ENCODE data around the gene EYS.
"Not testable (repeated sequence)": the region's sequence is repeated elsewhere in the genome, so short reads cannot be mapped to it uniquely, and the experiment has no call there.

Gene EYS

DNA sequence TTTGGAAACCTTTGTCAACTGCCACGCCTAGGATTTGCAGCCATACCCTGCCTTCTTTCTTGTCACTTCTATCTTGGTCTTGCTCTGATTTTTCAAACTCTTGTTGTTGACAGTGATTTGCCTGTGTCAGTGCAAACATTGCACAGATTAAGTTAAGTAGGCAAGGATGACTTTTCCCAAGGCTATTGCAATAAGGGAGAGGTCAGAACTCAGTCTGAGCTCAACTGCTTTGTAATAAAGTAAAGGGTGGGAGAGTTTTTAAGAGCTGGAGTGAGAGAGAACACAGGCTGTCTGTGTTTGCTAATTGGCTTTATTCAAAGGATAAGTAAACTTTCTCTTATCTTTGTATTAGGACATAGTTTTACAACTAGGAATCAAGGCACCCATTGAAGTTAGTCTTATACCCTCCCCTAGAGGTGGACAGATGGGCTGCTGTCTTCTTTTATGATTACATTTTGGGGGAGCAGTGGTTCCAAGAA lies 1622.8 kb downstream of the EYS start:
- no peak for DNase-seq

DNA sequence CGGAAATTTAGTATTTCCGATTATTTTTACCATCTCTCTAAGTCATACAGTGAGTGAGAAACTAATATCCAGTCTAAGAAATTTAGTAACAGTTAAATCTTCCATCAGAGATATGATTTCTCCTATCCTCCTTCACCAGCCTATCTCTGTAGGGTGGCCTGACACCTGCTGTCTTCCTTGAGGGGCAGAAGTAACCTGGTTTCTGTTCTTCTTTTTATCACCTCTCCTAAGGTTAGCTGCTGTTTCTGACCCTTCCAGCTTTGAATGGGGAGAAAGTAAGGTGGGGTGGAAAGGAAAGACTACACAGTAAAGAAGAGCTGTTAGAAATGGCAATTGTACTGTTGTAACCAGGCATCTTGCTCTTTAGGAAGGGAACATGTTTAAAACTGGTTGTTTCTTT lies 1623.8 kb downstream of the EYS start:
- DNase-seq = no peak

DNA sequence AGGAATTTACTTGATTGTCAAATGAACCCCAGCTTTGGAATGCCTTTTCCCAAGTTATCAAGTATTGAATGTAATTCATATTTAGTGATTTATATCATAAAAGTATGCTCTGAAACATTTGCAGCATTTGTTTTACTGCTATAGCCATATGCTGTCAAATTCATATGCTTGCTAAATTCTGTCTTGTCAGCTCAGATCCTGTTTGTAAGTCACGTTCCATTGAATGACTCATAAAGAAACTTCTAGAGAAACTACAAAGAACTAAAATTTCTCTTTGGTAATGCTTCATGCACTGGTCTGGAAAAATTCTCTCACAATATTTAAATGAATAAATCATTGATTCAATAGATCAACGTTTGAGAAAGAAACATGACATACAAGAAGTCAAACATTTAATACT lies 1625.6 kb downstream of the EYS start:
- no peak for DNase-seq

DNA sequence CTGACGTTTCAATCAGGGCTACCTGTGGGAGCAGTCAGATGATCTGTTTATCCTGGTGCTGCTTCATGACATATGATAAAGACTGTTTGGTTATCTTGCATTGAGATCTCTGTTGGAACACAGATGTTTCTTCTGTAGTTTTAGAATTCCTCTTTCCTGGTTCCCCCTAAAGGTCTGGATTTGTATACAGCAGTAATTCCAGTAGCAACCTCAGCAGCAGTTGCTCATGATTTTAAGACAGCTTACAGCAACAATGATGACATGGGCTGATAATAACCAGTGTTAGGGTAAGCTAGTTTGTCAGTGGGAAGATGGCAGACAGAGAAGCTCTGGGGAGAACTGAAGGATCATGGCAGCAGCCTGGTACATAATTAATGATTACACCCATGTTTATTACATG lies 1632.0 kb downstream of the EYS start:
- DNase-seq = no peak

DNA sequence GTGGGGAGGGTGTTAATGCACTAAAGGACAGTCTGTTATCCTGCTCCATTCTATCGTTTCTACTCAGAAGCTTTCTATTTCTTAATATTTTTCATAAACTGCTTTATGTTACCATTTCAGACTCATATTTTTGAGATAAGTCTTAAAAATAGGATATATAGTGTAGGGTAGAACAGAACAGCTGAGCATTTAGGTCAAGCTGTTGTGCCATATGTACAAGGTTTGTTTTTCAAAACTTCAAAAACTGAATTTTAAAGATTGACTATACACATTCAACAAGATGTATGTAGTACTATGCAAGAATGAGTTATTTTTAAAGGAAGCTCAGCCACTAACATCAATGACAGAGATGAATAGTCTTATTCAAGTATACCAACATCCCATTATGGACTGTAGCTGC lies 1634.3 kb downstream of the EYS start:
- no peak for DNase-seq

DNA sequence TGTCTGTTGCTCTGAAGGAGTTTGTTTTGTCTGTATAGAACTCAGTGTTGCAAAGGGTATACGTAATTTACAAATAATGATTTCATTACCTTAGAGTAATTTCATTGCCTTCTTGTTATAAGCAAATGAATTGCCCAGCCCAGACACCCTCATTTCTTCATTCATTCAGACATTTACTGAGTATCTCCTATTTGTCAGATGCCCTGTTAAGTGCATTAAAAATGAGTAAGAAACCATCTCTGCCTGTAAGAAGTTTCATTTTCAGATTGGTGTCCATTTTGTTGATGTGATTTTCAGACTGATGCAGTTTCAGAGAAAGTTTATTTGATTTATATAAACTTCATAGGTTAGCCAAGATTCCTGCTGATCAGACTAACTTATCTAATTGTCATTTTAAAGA lies 1642.1 kb downstream of the EYS start:
- no peak for DNase-seq

DNA sequence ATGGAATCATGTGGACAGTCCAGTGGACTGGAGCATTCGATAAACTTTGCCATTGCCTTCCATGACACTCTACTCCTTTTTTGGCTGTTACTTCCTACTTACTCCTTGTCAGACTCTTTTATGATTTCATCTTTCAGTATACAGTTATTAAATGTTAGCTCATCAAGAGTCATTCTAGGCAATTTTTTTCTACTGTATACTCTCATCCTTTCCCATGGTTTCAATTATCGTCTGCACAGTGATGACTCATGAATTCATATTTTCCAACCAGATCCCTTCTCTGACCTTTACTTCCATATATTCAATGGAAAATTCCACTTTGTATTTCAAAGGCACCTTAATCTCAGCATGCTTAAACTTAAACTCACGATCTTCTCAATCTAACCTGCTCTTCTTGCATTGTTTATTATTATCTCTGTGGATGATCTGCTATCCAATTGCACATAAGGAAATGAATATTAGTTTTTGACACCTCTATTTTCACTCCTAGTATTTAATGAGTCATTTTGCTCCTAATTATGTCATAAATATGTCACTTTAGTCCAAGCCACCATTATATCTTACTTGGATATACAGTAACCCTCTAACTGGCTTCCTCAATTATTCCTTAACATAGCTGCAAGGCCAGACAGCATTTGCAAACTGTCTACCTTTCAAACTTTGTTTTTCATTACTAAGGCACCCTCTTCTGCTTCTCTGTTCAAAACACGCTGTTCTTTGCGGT lies 1643.9 kb downstream of the EYS start:
- no peak for DNase-seq

DNA sequence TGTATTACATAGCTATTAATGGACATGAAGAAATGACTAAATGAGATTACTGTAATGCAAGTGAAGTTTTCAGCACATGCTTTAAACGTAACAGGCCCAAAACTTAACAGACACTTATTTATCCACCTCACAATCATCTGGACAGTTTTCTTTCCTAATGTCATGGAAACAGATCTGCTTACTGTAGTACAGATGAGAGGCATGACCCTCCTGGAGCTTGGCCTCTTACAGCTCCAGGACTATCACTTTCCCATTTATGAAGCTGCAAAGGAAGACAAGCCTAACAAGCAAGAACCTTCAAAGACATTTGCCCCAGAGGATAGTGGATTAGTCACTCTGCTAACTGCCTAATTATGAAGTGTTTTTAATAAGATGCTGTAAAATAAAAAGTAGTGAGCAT lies 1652.2 kb downstream of the EYS start:
- no peak for DNase-seq

DNA sequence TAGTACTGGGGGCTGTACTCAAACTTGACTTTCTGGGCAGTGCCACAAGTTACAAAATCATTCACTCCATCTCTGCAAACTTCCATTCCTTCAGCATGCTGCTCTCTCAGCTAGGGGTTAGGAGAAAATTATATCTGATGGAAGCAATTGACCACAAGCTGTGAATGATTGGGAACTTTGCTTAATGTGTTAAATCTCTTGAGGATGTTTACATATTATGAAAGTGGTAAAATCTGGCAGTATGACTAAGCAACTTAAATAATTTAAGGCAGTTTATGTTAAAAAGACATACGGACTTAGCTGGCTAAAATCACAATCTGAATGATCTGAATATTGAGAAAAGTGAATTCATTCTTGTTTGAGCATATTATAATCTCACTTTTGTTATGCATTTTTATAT lies 1656.4 kb downstream of the EYS start:
- no peak for DNase-seq

DNA sequence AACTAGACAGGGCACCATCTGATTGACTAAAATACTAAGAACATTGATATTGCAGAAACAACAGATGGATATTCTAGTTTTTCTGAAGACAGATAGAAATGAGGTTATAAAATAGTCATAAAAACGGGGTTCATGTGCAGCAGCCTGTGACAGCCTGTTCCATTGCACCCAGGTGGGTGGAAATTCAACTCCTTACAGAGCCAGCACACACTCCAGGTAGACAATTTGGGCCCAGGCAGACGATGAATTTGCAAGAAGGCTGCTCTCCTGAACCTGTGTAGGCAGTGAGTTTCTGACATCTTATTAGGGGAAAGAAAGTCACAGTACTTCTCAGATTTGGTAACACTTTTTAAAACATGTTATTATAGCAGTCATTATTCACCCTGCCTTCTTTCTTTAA lies 1657.3 kb downstream of the EYS start:
- DNase-seq = no peak

DNA sequence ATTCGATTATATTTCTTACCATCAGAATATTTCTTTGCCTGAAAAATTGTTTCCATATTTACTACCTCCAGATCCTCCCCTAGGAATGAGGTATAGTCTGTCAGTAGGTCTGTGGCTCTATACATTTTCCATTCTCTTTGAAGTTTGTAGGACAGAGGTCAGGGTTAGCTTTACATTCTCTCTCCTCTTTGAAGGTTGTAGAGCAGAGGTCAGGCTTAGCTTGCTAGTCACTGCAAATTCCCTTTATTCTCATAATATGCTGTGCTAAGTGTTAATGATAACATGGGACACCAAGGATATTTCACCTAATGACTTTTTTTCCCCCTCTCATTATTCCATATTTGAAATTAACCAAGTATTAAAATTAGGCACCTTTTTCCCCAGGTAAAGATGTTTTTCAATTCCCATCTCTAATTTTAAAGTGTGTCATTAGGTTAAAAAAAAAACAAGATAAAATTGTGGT lies 1660.2 kb downstream of the EYS start:
- no peak for DNase-seq

DNA sequence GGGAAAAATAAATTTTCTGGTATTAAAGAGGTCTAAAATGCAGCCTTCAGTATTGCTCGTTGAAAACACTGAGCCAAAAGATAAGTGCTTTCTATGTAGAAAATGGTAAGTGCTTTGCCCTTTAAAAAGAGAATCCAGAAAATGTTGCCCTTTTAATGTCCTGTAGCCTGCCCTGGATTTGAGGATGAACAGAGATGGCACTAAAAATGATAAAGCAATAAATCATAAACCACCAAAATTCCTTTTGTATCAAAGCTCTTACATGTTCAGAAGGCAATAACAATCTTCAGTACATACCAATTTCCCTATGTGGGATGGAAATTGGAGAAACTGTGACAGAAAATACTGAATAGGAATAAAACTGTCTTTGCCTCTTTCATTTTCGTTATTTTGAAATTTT lies 1665.7 kb downstream of the EYS start:
- no peak for DNase-seq

DNA sequence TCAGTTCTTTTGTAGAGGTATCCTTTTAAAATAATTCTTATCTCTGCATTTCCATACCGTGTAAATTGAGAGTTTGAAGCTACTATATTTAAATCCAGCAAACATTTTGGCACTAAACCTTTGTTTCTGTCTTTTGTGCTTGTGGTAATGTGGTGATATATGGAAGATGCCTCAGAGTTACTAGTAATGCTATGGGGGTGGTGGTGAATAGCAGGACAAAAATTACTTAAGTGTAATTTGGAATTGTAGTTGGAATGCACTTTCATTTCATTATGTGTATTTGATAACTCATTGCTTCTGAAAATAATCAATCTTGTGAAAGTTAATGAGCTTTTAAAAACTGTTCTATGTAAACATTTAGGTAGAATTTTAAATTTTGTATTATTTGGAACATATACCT lies 1666.9 kb downstream of the EYS start:
- DNase-seq = no peak

DNA sequence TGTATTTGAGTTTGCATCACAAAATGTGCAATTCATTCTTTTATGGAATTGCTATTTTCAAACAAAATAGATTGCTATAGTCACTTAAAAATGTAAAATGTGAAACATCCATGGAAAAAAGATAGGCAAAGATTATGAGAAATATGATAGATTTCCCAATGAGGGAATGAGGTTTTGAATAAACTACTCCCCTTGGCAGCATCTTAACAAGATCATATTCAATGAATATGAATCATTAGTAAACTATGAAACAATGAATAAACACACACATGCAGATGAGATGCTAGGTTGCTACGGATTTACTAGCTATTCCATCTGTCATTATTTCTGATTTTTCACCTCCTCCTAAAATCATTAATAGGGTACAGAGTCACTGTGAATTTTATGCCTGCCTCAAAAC lies 1669.6 kb downstream of the EYS start:
- DNase-seq = no peak

DNA sequence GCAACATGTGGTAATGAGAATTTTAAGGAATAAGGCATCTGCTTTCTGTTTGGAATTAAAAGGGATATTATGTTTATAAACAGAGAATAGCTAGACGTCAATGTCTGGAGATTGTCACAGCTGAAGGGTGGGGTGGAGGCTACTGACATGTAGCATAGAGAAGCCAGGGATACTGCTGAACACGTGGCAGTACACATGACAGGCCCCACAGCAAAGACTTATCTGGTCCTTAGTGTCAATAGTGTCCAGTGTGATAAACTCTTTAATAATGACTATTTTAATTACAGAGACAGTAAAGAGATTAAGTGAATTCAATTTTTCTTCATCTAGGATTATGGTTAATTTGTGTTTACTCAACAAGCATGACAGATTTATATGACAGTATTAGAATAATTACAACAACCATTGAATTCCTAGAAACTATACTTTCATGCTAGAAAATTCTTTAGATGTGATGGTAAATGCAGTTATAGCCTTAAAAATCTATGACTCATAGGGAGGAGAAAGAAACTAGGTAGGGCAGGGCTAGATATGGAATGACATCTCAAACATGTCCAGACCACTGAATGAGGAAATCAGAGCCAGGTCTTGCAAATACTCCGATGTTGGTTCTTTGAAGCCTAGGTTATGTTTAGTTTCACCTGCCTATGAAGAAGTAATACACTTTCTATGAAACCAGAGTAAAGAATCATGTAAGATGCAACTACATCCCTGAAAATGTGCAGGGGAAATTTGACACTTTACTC lies 1671.9 kb downstream of the EYS start:
- DNase-seq = no peak

DNA sequence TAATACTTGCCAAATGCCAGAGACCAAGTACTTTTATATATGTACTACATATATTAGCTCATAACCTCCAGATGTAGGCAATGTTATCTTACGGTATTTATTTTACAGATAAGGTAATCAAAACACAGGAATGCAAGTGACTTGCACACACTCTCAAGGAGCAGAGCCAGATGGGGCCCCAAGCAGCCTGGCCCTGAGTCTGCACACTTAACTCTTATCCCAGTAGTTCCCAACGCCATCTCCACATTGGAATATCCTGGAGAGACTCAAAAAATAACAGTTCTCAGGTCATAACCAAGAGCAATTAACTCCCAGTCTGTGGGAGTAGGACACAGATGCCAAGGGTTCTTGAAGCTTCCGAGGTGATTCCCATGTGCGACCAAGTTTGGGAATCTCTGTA lies 1672.7 kb downstream of the EYS start:
- DNase-seq = no peak

DNA sequence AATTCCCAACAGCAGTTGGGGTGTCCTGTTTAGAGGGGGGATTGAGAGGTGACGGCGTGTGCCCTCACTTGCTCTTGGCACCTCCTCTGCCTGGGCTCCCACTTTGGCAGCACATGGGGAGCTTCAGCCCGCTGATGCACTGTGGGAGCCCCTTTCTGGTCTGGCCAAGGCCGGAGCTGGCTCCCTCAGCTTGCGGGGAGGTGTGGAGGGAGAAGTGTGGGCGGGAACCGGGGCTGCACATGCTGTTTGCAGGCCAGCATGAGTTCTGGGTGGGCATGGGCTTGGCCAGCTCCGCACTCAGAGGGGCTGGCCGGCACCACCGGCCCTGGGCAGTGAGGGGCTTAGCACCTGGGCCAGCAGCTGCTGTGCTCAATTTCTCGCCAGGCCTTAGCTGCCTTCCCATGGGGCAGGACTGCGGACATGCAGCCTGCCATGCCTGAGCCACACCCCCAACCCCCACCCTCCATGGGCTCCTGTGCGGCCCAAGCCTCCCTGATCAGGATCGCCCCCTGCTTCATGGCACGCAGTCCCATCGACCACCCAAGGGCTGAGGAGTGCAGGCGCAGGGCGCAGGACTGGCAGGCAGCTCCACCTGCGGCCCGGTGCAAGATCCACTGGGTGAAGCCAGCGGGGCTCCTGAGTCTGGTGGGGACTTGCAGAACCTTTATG lies 1675.9 kb downstream of the EYS start:
- DNase-seq = not testable (repeated sequence)

DNA sequence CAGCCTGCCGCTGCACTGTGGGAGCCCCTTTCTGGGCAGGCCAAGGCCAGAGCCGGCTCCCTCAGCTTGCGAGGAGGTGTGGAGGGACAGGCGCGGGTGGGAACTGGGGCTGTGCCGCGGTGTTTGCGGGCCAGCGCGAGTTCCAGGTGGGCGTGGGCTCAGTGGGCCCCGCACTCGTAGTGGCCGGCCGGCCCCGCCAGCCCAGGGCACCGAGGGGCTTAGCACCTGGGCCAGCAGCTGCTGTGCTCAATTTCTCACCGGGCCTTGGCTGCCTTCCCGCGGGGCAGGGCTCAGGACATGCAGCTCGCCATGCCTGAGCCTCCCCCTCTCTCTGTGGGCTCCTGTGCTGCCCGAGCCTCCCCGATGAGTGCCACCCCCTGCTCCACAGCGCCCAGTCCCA lies 1683.3 kb downstream of the EYS start:
- no peak for DNase-seq

DNA sequence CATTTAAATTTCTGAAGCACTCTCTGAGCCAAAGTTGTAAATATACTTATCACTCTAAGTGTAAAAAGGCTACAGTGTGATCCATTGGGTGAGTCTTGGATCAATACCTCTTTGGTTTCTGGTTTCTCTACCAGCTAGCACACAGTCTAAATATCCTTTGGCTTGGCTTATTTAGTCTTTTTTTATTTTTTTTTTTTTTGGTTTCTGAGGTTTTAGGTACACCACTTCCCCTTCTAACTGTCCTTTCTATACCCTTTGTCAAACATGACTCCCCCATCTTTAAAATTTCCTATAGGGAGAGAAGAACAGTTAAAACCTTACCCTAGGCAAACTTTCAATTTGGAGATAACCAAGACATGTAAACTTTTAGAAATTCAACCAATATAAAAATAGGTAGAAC lies 1692.4 kb downstream of the EYS start:
- DNase-seq = no peak

DNA sequence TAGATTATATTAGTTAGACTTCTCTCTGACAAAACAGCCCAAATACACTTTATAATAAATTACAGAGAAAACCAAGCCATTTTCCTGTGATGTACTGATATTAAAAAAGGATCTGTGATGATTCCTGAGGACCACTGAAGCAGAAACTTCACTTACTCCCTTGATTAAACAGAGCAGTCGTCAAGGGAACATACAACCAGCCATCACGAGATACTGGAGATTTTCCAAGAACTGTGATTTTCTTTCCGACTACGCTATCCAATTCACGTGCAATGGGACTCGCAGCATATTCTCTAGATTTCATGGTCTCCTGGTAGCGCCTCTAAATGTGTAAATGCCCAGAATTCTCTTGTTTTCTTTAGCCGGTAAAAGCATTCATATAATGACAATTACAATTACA lies 1694.0 kb downstream of the EYS start:
- no peak for DNase-seq

DNA sequence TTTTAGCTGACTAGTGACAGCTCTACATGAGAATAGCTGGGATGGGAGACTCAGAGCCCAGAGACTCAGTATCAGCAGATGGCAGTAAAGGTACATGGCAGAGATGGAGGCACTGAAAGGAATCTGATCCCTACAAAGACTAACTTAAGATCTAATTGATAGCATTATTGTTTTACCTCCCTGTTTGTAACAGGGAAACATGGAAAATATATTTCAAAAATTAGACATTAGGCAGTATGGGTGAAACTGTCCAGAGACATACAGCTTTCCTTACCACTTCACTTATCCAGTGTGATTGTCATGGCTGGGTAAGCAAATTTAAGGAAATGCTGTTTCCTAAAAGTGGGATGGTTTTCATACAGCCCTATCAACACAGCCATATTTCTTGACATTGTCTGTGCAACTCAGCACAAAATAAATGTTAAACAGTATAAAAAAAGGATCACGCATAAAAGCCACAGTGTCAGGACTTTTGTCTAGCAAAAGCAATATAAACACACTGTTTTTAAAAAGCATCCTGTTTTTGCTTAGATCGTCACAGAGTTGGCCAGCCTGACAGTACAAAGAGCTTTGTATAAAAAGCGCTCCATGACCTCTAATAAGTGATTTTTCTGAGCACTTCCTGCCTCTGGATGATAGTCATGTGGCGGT lies 1694.5 kb downstream of the EYS start:
- DNase-seq = peak; percentile 16

DNA sequence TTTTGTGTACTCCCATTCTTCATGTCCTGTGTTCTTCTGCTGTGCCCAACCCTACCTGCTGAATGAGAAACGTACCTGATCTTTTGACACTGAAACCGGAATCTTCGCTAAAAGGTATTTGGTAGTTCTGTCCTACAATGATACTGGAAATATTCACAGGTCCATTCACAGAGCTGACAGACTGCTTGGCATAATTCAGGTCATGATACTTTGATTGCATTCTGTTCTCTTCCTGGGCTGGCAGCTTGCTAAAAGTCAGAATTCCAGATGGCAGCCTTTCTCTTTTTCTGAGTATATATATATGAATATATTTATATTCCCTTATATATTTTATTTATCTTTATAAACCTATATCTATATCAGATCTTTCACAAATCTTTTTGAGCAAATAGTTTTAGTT lies 1696.4 kb downstream of the EYS start:
- DNase-seq = no peak

DNA sequence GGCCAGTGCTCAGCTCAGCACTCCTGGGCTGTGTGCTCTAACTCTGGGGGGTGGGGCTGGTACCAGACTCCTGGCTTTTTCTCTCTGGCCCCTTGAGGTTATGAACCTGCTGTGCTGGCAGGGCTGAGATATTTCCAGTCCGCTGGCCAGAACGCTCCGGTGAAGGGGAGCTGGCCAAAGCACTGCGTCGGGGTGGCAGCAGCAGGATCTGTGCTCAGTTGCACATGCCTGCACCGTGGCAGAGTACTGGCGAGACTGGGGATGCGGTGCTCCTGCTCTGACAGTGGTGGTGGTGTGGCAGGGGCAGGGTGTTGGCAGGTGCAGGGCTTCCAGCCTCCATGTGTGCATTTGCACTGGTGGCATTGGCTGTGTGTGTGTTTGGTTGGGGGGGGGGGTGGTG lies 1697.0 kb downstream of the EYS start:
- no peak for DNase-seq

DNA sequence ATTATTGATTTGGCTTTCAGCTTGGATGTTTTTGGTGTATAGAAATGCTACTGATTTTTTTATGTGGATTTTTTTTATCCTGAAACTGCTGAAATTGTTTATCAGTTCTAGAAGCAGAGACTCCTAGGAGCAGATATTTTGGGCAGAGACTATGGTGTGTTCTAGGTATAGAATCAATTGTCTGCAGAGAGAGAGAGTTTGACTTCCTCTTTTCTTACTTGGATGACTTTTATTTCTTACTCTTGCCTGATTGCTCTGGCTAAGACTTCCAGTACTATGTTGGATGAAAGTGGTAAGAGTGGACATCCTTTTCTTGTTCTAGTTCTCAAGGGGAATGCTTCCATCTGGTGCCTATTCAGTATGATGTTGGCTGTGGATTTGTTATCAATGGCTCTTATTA lies 1700.8 kb downstream of the EYS start:
- no peak for DNase-seq
